Progenitor cell of endocrine pancreas (in vitro differentiated cells): ENCODE measurements around the gene DDI2. TPM values are rescaled to one million over a fixed set of nuclear protein-coding genes. Genes with fewer than 3 reads are reported as not detected.

Experiments used
- DNase-seq: peaks from one replicate; pipeline ENCODE4 v3.0.0; 2021; ENCODE audit warnings: low spot score; ENCODE audit not compliant: unreplicated experiment
- H3K27ac Mint-ChIP-seq: 2 replicates; pipeline ENCODE4 v1.8.0; 2021; ENCODE audit warnings: mild to moderate bottlenecking, moderate library complexity, mixed read lengths
- H3K27me3 Mint-ChIP-seq: 2 replicates; pipeline ENCODE4 v1.8.0; 2021; ENCODE audit warnings: mixed read lengths
- H3K36me3 Mint-ChIP-seq: 2 replicates; pipeline ENCODE4 v1.8.0; 2022; ENCODE audit warnings: mixed read lengths; ENCODE audit not compliant: insufficient read depth
- H3K4me1 Mint-ChIP-seq: 2 replicates; pipeline ENCODE4 v1.8.0; 2021; ENCODE audit warnings: low read depth, mixed read lengths
- H3K4me3 Mint-ChIP-seq: 2 replicates; pipeline ENCODE4 v1.8.0; 2021; ENCODE audit warnings: low read depth, mild to moderate bottlenecking, moderate library complexity, mixed read lengths
- H3K9me3 Mint-ChIP-seq: 2 replicates; pipeline ENCODE4 v1.8.0; 2021; ENCODE audit warnings: low read depth, mixed read lengths
- total RNA-seq: library from RNA; stranded (reverse); gene quantifications from 2 replicates; pipeline ENCODE4 v1.2.1, GENCODE V29; 2021
- TF ChIP-seq, protein P1 (sequence below): fragments of 200-600 bp; sonication (generic); IDR thresholded peaks from one replicate; pipeline ENCODE4 v1.5.0; 2021; ENCODE audit warnings: antibody characterized with exemption, mild to moderate bottlenecking; ENCODE audit not compliant: unreplicated experiment

DDI2 gene
- total RNA-seq, 1 donor from 2014 or later: 35.6 TPM

DNA sequence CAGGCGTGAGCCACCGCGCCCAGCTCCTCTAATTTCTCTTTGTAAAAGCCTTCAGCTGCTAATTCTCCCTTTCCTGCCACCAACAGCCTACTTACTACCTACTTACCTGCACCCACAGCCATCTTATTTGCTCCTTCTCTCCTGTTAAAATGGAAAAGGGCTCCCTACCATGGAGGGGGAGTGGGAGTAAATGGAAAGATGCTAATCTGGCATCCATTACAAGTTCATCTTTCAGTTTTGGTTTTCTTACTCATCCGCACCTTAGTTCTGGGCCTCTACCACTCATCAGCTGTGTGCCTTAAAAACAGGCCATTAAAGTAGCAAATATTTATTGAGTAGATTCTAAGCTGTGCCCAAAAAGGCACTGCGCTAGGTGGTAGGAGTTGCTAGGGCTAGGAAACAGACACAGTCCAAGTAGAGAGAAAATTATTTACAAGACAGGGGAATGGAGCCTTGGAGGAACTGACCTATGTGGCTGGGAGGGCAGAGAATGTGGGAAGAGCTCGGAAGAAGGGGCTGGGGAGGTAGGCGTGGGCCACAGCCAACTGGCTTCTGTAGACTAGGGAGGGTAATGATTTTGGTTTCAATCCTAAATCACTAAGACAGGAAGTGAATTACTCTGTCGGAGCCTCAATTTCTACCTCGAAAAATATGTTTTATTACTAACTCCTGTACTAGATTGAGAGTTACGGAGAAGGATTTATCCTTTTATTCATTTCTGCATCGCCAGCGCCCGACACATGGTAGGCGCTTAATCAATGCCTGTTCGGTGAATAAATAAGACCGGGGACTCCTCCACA lies 685 bp upstream of the DDI2 start:
- Mint-ChIP-seq H3K4me1 (peaks cover 30% of the 10 kb centered on the region), H3K27ac (peak overlapping the region; percentile 93), H3K9me3 (no peaks in the 10 kb centered on the region), H3K27me3 (no peaks in the 10 kb centered on the region), H3K4me3 (peak overlapping the region; percentile 91), H3K36me3 (no peaks in the 10 kb centered on the region)
- no peak for DNase-seq
- TF ChIP-seq, protein P1, sequence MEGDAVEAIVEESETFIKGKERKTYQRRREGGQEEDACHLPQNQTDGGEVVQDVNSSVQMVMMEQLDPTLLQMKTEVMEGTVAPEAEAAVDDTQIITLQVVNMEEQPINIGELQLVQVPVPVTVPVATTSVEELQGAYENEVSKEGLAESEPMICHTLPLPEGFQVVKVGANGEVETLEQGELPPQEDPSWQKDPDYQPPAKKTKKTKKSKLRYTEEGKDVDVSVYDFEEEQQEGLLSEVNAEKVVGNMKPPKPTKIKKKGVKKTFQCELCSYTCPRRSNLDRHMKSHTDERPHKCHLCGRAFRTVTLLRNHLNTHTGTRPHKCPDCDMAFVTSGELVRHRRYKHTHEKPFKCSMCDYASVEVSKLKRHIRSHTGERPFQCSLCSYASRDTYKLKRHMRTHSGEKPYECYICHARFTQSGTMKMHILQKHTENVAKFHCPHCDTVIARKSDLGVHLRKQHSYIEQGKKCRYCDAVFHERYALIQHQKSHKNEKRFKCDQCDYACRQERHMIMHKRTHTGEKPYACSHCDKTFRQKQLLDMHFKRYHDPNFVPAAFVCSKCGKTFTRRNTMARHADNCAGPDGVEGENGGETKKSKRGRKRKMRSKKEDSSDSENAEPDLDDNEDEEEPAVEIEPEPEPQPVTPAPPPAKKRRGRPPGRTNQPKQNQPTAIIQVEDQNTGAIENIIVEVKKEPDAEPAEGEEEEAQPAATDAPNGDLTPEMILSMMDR: no peak

DNA sequence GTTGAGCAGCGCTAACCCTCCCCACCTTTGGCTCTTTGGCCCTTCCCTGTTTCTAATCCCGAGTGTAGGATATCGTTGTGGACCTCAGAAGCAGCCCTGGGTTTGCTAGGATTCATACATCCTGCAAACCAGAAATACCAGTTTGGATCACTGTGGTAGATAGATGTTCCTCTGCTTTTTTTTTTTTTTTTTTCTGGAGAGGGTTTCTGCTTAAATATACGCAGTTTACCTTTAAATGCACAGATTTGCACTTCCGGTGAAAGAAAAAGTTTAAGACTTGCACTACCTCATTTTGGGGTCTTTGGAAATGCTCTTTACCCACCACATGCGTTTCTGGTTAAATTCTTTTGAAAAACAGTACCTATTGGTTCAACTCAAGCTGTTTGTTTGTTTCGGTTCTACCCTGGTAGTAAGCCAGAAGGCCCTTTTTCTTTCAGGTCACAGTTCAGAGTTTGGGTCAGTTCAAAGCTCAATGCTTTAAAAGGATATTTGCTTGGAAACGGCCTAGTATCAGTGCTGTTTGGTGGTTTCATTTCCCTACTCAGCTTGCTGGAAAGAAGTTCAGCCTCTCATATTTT lies 908 bp downstream of the DDI2 start:
- Mint-ChIP-seq H3K27me3 (no peaks in the 10 kb centered on the region), H3K9me3 (no peaks in the 10 kb centered on the region)
- no peak for DNase-seq

DNA sequence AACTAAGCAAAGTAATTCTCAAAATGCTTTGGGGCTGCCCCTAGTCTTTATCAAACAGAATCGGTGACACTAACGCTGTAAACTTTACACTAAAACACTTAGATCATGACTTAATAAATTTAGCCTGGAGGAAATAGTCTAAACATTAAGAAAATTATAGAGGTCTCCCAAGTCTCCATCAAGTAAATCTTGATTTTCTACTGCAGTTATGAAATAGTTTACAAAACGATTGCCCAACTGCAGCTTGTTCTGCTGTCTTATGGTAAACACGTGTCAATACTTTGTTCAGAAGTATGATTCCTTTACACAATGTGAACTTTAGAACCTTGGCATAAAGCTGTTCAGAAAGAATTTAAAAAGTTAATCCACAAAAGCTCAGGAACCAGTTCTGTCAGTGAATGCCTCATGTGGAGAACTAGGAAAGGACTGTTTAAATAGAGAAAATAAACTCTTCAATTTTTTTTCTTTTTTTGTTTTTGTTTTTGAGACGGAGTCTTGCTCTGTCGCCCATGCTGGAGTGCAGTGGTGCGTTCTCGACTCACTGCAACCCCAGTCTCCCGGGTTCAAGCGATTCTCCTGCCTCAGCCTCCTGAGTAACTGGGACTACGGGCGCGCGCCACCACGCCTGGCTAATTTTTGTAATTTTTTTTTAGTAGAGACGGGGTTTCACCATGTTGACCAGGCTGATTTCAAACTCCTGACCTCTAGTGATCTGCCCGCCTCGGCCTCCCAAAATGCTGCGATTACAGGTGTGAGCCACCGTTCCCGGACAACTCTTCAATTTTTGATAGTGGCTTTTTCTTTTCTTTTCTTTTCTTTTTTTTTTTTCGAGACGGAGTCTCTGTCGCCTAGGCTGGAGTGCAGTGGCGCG lies 1.6 kb downstream of the DDI2 start:
- Mint-ChIP-seq H3K4me3 (peak overlapping the region; percentile 91), H3K36me3 (peaks cover 2% of the 10 kb centered on the region), H3K27ac (peak overlapping the region; percentile 96), H3K4me1 (peaks cover 30% of the 10 kb centered on the region), H3K9me3 (no peaks in the 10 kb centered on the region), H3K27me3 (no peaks in the 10 kb centered on the region)
- no peak for DNase-seq
- TF ChIP-seq, protein P1: no peak

More for the DNA sequence above, 908 bp downstream of the DDI2 start:
- Mint-ChIP-seq H3K27ac (peak overlapping the region; percentile 96), H3K4me3 (peak overlapping the region; percentile 91), H3K36me3 (peaks cover 2% of the 10 kb centered on the region), H3K4me1 (peaks cover 30% of the 10 kb centered on the region)
- TF ChIP-seq, protein P1: no peak

DNA sequence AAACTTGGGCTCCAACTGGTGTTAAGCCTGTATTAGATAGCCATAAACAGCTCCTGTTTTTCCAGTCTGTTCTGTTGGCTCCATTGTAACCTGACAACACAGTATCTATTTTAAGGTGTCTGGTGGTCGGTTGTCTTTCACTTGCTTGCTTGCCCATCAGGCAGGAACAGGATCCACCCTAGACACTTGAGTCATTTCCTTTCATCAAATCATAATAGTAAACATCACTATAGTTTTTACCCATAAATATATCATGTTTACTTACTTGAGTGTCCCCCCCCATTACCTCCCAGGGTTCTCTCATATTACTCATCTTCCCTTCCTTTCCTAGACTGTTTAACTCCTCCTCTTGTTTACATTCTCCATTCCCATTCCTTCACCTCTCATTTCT lies 2.9 kb downstream of the DDI2 start:
- no peak for DNase-seq
- peak overlapping the region; percentile 40 for H3K4me3 Mint-ChIP-seq
- no peaks in the 10 kb centered on the region for H3K27me3 Mint-ChIP-seq
- H3K27ac Mint-ChIP-seq: no peak overlapping the region
- H3K9me3 Mint-ChIP-seq: no peaks in the 10 kb centered on the region
- peaks cover 29% of the 10 kb centered on the region for H3K4me1 Mint-ChIP-seq
- TF ChIP-seq, protein P1: no peak
- H3K36me3 Mint-ChIP-seq: peaks cover 2% of the 10 kb centered on the region

DNA sequence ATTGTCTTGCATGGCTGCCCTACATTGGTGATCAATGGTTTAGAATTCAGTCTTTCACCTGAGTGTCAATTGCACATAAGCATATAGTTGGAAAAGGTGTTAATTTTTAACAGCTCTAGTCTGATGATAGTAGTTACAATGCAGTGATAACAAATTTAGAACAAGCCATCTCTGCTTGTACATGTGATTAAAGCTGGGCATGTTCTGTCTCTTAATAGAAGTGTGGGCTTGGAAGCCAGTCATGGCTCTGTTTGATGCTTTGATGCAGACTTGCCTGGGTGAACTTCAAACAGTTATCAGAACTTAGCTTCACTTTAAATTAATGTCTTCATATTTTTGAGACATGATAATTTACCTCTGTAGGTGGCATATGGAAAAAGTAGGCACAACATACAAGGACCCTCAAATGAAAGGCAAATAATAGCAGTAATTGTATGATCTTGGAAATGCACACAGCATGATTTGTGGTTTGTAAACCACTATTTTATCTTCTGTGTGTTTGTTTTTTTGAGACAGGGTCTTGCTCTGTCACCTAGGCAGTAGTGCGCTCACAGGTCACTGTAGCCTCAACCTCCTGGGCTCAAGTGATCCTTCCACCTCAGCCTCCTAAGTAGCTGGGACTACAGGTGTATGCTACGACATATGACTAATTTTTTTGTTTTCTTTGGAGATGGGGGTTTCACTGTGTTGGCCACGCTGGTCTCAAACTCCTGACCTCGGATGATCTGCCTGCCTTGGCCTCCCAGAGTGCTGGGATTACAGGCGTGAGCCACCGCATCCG lies 3.8 kb downstream of the DDI2 start:
- TF ChIP-seq, protein P1: no peak
- Mint-ChIP-seq H3K27me3 (no peaks in the 10 kb centered on the region), H3K4me1 (peaks cover 24% of the 10 kb centered on the region), H3K4me3 (no peak overlapping the region), H3K36me3 (peaks cover 2% of the 10 kb centered on the region), H3K9me3 (no peaks in the 10 kb centered on the region), H3K27ac (peak overlapping the region; percentile 41)
- DNase-seq: no peak
